GM11168 (cell line): ENCODE data around the gene CCNH.

ENCODE experiments used
- in situ Hi-C: fragments of 300-500 bp; cut with MboI; formaldehyde crosslinking; loops from one replicate; pipeline ENCODE4 v1.12.0; 2022; ENCODE audit warnings: low sequenced_read_pairs; ENCODE audit not compliant: unreplicated experiment

CCNH gene

GRCh38 chr5:87412630-87413342 lies at the start of gene CCNH:
Gene CCNH, minus strand, starts transcription at chr5:87412930. Its CDS starts 136 bp downstream, at chr5:87412794.
- in situ Hi-C loops = no loop called here

- in situ Hi-C loops = no loop called here
Observed at GRCh38 chr5:87457706-87458105, 45.0 kb upstream of the CCNH start.

- in situ Hi-C loops = no loop called here
Observed at GRCh38 chr5:87453801-87454200, 41.1 kb upstream of the CCNH start.

GRCh38 chr5:87452837-87453236 lies 40.1 kb upstream of the CCNH start:
- in situ Hi-C loops = no loop called here

- in situ Hi-C loops = no loop called here
Observed at GRCh38 chr5:87442419-87442818, 29.7 kb upstream of the CCNH start.

- in situ Hi-C loops = no loop called here
Observed at GRCh38 chr5:87438231-87438630, 25.5 kb upstream of the CCNH start.

GRCh38 chr5:87437724-87438123 lies 25.0 kb upstream of the CCNH start:
- in situ Hi-C loops = no loop called here

- in situ Hi-C loops = no loop called here
Observed at GRCh38 chr5:87435144-87435694, 22.5 kb upstream of the CCNH start.

- in situ Hi-C loops = no loop called here
Observed at GRCh38 chr5:87434461-87434860, 21.7 kb upstream of the CCNH start.

- in situ Hi-C loops = no loop called here
Observed at GRCh38 chr5:87433945-87434344, 21.2 kb upstream of the CCNH start.

GRCh38 chr5:87432460-87432859 lies 19.7 kb upstream of the CCNH start:
- in situ Hi-C loops = no loop called here

- in situ Hi-C loops = no loop called here
Observed at GRCh38 chr5:87430863-87431457, 18.2 kb upstream of the CCNH start.

- in situ Hi-C loops = no loop called here
Observed at GRCh38 chr5:87423755-87424154, 11.0 kb upstream of the CCNH start.

GRCh38 chr5:87421307-87421706 lies 8.6 kb upstream of the CCNH start:
- in situ Hi-C loops = no loop called here

- in situ Hi-C loops = no loop called here
Observed at GRCh38 chr5:87418506-87418905, 5.8 kb upstream of the CCNH start.

- in situ Hi-C loops = no loop called here
Observed at GRCh38 chr5:87413343-87413645, 564 bp upstream of the CCNH start.

- in situ Hi-C loops = no loop called here
Observed at GRCh38 chr5:87411973-87412629, 629 bp downstream of the CCNH start.

- in situ Hi-C loops = no loop called here
Observed at GRCh38 chr5:87411586-87411972, 1.2 kb downstream of the CCNH start.

- in situ Hi-C loops = no loop called here
Observed at GRCh38 chr5:87410931-87411330, 1.8 kb downstream of the CCNH start.

- in situ Hi-C loops = no loop called here
Observed at GRCh38 chr5:87408204-87408603, 4.5 kb downstream of the CCNH start.

GRCh38 chr5:87405472-87406155 lies 7.1 kb downstream of the CCNH start:
- in situ Hi-C loops = no loop called here
